Esophagus (tissue), 2 donors: ENCODE results near the gene ANKRD13B. TPM values are rescaled to one million over a fixed set of nuclear protein-coding genes. Genes with fewer than 3 reads are reported as not detected.

Experiments used
- H3K27ac ChIP-seq, 2 donors: one replicate each; pipeline ENCODE4 v1.5.1; 2013; ENCODE audit warnings: low read depth in 2 of 2, mild to moderate bottlenecking in 2 of 2, inconsistent platforms in 1 of 2, low read length in 1 of 2, moderate library complexity in 1 of 2
- H3K27me3 ChIP-seq, 2 donors: one replicate each; pipeline ENCODE4 v1.6.1; 2013; ENCODE audit warnings: low read length in 2 of 2, control low read depth in 1 of 2, mild to moderate bottlenecking in 1 of 2; ENCODE audit not compliant: insufficient read depth in 2 of 2, control insufficient read depth in 1 of 2
- H3K36me3 ChIP-seq, 2 donors: one replicate each; pipeline ENCODE4 v1.6.1; 2013; ENCODE audit warnings: low read length in 1 of 2; ENCODE audit not compliant: control insufficient read depth in 2 of 2, insufficient read depth in 2 of 2
- H3K4me1 ChIP-seq, 2 donors: one replicate each; pipeline ENCODE4 v1.6.1; 2013; ENCODE audit warnings: low read length in 1 of 2; ENCODE audit not compliant: control insufficient read depth in 2 of 2, insufficient read depth in 2 of 2
- H3K4me3 ChIP-seq, 2 donors: one replicate each; pipeline ENCODE4 v1.5.1; 2013; ENCODE audit warnings: low read length in 2 of 2, mild to moderate bottlenecking in 2 of 2, low read depth in 1 of 2, moderate library complexity in 1 of 2
- H3K9me3 ChIP-seq, 2 donors: one replicate each; pipeline ENCODE4 v1.6.1; 2013; ENCODE audit warnings: mild to moderate bottlenecking in 2 of 2, low read depth in 1 of 2, low read length in 1 of 2, moderate library complexity in 1 of 2; ENCODE audit not compliant: control insufficient read depth in 2 of 2, insufficient read depth in 1 of 2
- WGBS, 2 donors: extraction: QIAGEN DNeasy Blood & Tissue Kit; methylation state at CpG; one replicate each; pipeline ENCODE4 v1.1.7; 2013; 5-methylcytosine and 5-hydroxymethylcytosine counted together
- polyA plus RNA-seq, 2 donors: library from polyadenylated mRNA; stranded (reverse); fragments of 200-250 nt; gene quantifications; one replicate each; pipeline ENCODE4 v1.2.3, GENCODE V29; 2013
- donor health status: healthy with polysubstance abuse.
- donor health status: Bipolar disorder and iron deficiency.

The ANKRD13B gene
- polyA plus RNA-seq, 2 donors, result 3.5 to 6.5 TPM

DNA sequence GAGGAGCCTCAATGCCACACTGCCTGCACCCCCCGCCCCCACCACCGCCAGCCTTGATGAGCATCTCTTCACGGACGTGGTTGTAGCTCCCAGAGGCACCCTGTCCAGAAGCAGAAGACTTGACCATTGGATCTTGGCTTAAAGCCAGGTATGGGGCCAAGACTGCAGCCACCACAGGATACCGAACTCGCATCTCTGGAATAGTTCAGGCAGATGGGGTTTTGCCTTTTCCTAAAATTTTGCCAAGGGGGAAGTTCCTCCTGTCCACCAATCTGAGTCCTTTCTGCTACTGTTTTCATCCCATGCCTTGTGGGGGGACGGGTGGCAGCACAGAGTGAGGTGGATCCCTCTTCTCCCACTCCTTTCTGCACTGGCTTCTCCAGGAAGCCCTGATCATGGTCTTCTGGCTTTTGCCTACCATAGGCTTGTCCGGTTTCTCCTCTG, 28.8 kb downstream of the ANKRD13B start:
- WGBS, 2 donors, result 77 to 78% methylated on average over 8 of the region's 8 CpGs
- peak overlapping the region in 1 of 2 donors; percentile 46 for H3K4me3 ChIP-seq
- H3K27me3 ChIP-seq, result no peaks in the 10 kb centered on the region
- no peaks in the 10 kb centered on the region for H3K9me3 ChIP-seq
- H3K36me3 ChIP-seq, result no peaks in the 10 kb centered on the region
- H3K27ac ChIP-seq, result peak overlapping the region in 1 of 2 donors; percentile 68
- H3K4me1 ChIP-seq, result peaks cover 10 to 16% of the 10 kb centered on the region in 2 donors

DNA sequence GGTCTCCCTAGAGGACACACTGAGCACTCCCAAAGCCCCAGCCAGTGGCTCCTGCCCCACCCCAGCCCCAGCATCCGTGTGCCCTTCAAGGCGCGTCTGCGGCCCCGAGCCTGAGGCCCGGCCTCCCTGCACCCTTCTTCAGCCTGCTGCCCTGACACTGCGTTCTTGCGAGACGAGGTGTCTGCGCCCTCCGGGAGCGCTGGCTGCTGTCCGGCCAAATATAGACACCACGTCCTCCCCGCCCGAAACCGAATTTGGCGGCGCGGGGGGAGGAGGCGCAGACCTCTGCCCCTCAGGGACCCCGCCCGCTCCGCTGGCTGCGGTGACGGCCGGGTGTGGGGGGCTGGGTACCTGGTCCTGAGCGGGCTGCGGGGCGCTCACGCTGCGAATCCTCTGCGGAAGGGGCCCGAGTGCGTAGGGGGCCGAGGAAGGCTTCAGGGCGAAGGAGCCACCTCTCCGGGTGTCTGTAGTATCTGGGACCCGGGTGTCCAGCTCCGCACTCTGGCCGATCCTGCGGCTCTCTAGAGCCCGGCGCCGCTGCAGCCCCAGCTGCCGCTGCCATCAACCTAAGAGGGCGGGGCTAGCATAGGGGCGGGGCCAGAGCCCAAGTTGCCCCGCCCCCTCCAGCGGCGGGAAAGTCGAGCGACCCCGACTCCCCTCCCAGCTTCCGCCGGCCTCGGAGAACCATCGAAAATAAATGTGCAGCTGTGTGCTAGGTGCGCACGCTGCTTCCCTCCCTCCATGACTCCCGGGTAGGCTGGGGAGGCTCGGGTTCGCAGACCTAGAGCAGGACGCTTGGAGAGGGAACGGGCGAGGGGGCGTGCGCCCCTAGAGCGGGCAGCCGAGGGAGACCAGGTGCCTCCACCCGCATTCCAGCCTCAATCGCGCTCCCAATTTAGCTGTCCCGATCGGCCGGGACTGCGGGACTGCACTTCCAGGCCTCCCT, 29.7 kb downstream of the ANKRD13B start, which contains the start of gene CORO6:
CORO6 (minus strand) TSS at position 576 of the 946 bp plus-strand sequence. CDS start 1,491 bp downstream, outside the sequence.
- Histone ChIP-seq H3K9me3 (no peaks in the 10 kb centered on the region), H3K27ac (peak within 1 kb of the TSS; percentile 55 to 68), H3K36me3 (no peaks in the 10 kb centered on the region), H3K4me1 (peaks cover 9 to 10% of the 10 kb centered on the region in 2 donors), H3K4me3 (peak within 1 kb of the TSS; percentile 46 to 57), H3K27me3 (no peaks in the 10 kb centered on the region)
- 5 to 11% methylated on average over 74 to 77 of the region's 77 CpGs for WGBS, 2 donors

DNA sequence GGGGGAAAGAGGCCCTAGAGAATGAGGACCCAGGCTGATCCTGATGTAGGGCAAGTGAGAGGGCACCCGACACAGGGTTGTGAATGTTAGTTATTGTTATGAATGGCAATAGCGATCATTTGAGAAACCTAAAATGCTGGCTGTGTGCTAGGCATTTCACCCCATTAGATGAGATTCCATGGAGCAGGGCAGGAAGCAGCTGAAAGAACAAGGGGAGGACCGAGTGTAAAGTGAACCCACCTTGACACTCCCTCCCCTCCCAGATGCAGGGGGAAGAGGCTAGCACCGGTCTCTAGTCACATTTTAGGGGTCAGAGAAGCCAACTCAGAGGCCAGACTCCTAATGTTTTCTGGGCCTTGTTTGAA, 30.3 kb downstream of the ANKRD13B start:
- no peaks in the 10 kb centered on the region for H3K36me3 ChIP-seq
- H3K4me3 ChIP-seq, result no peak overlapping the region
- 51 to 62% methylated on average over 4 of the region's 4 CpGs for WGBS, 2 donors
- H3K4me1 ChIP-seq, result peaks cover 7 to 8% of the 10 kb centered on the region in 2 donors
- H3K27ac ChIP-seq, result no peak overlapping the region
- H3K27me3 ChIP-seq, result no peaks in the 10 kb centered on the region
- no peaks in the 10 kb centered on the region for H3K9me3 ChIP-seq

DNA sequence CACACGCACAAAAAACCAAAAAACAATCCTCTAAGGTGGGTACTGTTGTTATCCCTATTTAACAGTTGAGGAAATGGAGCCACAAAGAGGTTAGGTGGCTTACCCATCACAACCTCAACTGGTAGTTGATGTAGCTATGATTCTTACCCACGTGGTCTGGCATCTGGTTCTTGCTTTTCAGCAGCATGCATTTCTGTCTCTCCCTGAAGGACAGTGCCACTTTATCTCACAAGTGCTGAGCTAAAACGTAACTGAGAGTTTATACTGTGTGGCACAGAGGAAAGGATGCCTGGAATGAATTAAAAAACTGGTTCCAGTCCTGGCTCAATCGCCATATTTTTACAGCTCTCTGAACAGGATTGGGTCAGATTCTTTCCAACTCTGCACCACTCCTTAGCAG, 31.7 kb downstream of the ANKRD13B start:
- WGBS, 2 donors, result 78 to 79% methylated on average over 4 of the region's 4 CpGs
- no peaks in the 10 kb centered on the region for H3K27me3 ChIP-seq
- H3K27ac ChIP-seq, result no peak overlapping the region
- peaks cover 5 to 8% of the 10 kb centered on the region in 2 donors for H3K4me1 ChIP-seq
- no peak overlapping the region for H3K4me3 ChIP-seq
- H3K36me3 ChIP-seq, result no peaks in the 10 kb centered on the region
- H3K9me3 ChIP-seq, result no peaks in the 10 kb centered on the region

DNA sequence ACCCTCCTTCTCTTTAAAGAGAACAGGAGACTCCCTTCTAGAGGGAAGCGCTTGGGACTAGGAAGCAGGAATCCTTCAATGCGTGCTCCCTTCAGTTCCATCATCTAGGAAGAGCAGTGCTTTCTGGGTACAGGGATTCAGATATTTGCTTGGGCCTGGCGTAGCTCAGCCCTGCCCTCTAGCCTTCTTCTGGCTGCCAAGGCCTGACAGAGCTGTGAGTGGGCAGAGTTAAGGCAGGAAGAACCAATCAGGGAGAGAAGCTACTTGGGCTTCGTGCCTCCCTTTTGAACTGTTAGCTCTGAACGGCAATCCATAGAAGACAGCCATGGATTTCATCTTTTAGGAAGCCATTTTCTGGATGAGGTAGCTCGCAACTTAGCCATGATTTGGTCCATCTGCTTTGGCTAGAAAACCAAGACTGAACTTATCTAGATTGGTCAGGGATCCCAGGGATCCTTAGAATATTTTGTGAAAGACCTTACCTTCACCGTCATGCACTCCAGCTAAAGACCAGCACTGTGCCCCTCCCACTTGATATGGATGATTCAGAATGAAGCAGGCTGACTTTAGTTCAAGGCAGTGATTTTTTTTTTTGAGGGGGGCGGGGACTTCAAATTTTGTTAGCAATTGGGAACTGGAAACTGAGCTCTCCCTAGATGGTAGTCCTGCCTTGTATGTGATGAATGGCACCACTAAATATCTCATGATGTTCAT, 32.3 kb downstream of the ANKRD13B start:
- no peaks in the 10 kb centered on the region for H3K36me3 ChIP-seq
- H3K27me3 ChIP-seq, result no peaks in the 10 kb centered on the region
- H3K4me1 ChIP-seq, result peaks cover 5 to 8% of the 10 kb centered on the region in 2 donors
- H3K27ac ChIP-seq, result no peak overlapping the region
- no peak overlapping the region for H3K4me3 ChIP-seq
- no peaks in the 10 kb centered on the region for H3K9me3 ChIP-seq
- WGBS, 2 donors, result 69 to 81% methylated on average over 8 of the region's 8 CpGs

DNA sequence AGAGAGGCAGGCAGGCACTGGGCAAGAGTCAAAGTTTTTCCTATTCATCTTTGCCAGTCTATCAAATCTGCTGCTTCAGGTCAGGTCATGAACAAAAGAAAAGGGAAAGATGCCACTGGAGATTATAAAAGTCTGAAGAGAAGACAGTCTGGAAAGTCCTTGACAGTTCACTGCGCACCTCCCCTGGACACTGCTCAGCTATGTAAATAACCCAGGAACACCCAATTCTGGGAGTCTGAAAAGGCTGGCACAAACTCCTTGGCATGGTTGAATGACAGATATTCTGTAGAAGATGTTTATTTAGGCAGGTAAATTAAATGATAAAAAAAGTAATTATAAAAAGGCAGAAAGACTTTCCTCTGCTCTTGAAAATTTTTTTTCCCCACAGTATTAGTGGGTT, 35.0 kb downstream of the ANKRD13B start:
- H3K27me3 ChIP-seq, result no peaks in the 10 kb centered on the region
- peaks cover under 1 to 1% of the 10 kb centered on the region in 2 donors for H3K4me1 ChIP-seq
- H3K36me3 ChIP-seq, result peaks cover 6 to 12% of the 10 kb centered on the region in 2 donors
- H3K27ac ChIP-seq, result no peak overlapping the region
- WGBS, 2 donors, result 52 to 63% methylated on average over 1 of the region's 1 CpG
- no peaks in the 10 kb centered on the region for H3K9me3 ChIP-seq
- no peak overlapping the region for H3K4me3 ChIP-seq

DNA sequence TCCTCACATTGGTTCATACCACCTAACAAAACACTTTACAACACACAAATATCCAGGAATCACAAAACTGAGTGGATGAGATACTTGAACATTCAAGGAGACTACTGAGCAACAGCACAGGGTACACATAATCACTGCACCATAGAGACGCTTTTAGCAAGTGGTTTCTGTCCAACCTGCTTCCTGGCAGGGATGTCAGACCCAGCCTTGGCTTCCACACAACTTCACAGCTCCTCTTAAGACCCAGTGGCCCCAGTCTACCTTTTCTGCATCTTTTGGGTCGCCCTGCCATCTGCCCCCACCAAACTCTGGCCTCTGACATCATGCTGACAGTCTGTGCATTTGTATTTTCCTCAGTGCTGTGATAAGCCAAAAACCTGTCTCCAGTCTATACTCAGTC, 35.7 kb downstream of the ANKRD13B start:
- peaks cover 6 to 12% of the 10 kb centered on the region in 2 donors for H3K36me3 ChIP-seq
- no peaks in the 10 kb centered on the region for H3K27me3 ChIP-seq
- no peaks in the 10 kb centered on the region for H3K4me1 ChIP-seq
- H3K9me3 ChIP-seq, result no peaks in the 10 kb centered on the region
- 68 to 79% methylated on average over 2 of the region's 2 CpGs for WGBS, 2 donors
- no peak overlapping the region for H3K27ac ChIP-seq
- no peak overlapping the region for H3K4me3 ChIP-seq

DNA sequence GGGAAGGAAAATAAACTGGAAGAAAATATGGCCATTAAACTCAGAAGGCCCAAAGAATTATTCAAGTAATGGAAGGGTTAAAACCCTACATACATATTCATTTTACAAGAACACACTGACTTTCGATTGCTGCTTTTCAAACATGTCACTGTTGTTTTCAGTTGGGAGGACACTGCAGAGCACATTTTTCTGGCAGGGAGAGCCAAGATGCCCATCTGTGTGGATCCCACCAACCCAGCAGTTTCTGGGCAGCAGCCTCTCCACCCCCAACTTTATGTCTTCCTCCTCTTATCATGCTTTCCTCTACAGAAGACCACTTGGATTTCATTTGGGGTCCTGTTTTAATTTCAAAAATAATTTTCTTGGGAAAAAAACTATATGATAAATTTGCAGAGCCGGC, 36.9 kb downstream of the ANKRD13B start:
- Histone ChIP-seq H3K4me3 (no peak overlapping the region), H3K9me3 (no peaks in the 10 kb centered on the region), H3K36me3 (peaks cover 6 to 12% of the 10 kb centered on the region in 2 donors), H3K27me3 (no peaks in the 10 kb centered on the region), H3K4me1 (no peaks in the 10 kb centered on the region), H3K27ac (no peak overlapping the region)
- 69 to 80% methylated on average over 2 of the region's 2 CpGs for WGBS, 2 donors

DNA sequence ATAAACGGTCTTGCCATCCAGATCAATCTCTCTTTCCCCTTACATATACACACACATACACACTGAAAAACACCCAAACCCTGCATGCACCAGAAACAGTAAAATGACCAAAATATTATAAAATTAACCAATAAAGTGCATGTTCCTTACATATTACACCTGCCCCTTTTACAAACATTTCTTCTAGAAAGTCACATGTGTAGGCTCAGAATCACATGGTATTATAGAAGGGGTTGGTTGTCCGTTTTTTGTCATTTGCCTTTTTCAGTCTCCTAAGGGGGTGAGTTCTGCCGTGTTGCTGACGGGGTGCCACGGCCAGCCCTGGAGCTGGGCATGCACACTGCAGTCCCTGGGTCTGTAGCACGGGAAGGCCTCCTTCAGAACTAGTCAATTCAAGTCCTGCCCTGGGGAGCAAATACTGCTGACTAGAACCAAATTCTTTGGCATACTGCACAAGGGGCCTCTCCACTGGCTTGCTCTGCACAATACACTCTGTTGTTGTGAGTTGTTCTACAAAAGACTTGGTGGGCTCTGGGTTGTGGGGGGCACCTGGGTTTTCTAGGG, 37.8 kb downstream of the ANKRD13B start:
- H3K27me3 ChIP-seq, result no peaks in the 10 kb centered on the region
- H3K27ac ChIP-seq, result no peak overlapping the region
- no peak overlapping the region for H3K4me3 ChIP-seq
- no peaks in the 10 kb centered on the region for H3K9me3 ChIP-seq
- H3K36me3 ChIP-seq, result peaks cover 6 to 12% of the 10 kb centered on the region in 2 donors
- no peaks in the 10 kb centered on the region for H3K4me1 ChIP-seq
- WGBS, 2 donors, result 59 to 76% methylated on average over 6 of the region's 6 CpGs
